ENCODE results near the gene EFNA3. TPM values are rescaled to one million over a fixed set of nuclear protein-coding genes. Genes with fewer than 3 reads are reported as not detected.
A peak's percentile ranks its signal among the peaks of the same experiment; 100 is the strongest.

Gene EFNA3
- total RNA-seq, 1 donor, result 1.4 TPM

- Histone ChIP-seq H3K27ac (ENCODE audit: low read depth, low read length) (peak overlapping the region; percentile 58), H2AFZ (ENCODE audit: low read length) (peak overlapping the region; percentile 66)
- peak; percentile 98 for DNase-seq (ENCODE audit: insufficient read length, low spot score, missing footprints)
These were observed 26.7 kb upstream of the EFNA3 start for GRCh38 chr1:155051777-155052398.

GRCh38 chr1:155052439-155053395 is 25.9 kb upstream of the EFNA3 start:
- H3K27ac ChIP-seq (ENCODE audit: low read depth, low read length), result no peak overlapping the region

More at GRCh38 chr1:155051777-155052398, 26.7 kb upstream of the EFNA3 start:
- TF ChIP-seq CTCF (IDR thresholded peaks at IDR 0.05; ENCODE audit: extremely low read depth, low read depth, low read length), result no peak
- no peaks in the 10 kb centered on the region for H3K27me3 ChIP-seq (ENCODE audit: insufficient read depth, low read length)
- peak overlapping the region; percentile 98 for H3K4me2 ChIP-seq (ENCODE audit: insufficient read depth, low read length)
- H3K4me3 ChIP-seq (ENCODE audit: insufficient read depth, low read length), result peak overlapping the region; percentile 85
- no peaks in the 10 kb centered on the region for H3K9me3 ChIP-seq (ENCODE audit: low read depth, low read length)
- peaks cover 16% of the 10 kb centered on the region for H3K79me2 ChIP-seq (ENCODE audit: insufficient read depth, low read length)
- peaks cover 5% of the 10 kb centered on the region for H4K20me1 ChIP-seq (ENCODE audit: insufficient read depth, low read length)
- H3K4me1 ChIP-seq (ENCODE audit: insufficient read depth, low read length), result peaks cover 21% of the 10 kb centered on the region
- H3K36me3 ChIP-seq (ENCODE audit: insufficient read depth, low read length), result peaks cover 16% of the 10 kb centered on the region

GRCh38 chr1:155053531-155054105 is 25.0 kb upstream of the EFNA3 start:
- Histone ChIP-seq H3K4me3 (ENCODE audit: insufficient read depth, low read length) (no peak overlapping the region), H3K4me1 (ENCODE audit: insufficient read depth, low read length) (peaks cover 21% of the 10 kb centered on the region), H2AFZ (ENCODE audit: low read length) (no peak overlapping the region), H3K27me3 (ENCODE audit: insufficient read depth, low read length) (no peaks in the 10 kb centered on the region), H3K9me3 (ENCODE audit: low read depth, low read length) (no peaks in the 10 kb centered on the region), H3K4me2 (ENCODE audit: insufficient read depth, low read length) (no peak overlapping the region), H3K79me2 (ENCODE audit: insufficient read depth, low read length) (peaks cover 16% of the 10 kb centered on the region), H3K36me3 (ENCODE audit: insufficient read depth, low read length) (peaks cover 32% of the 10 kb centered on the region), H4K20me1 (ENCODE audit: insufficient read depth, low read length) (peaks cover 5% of the 10 kb centered on the region), H3K27ac (ENCODE audit: low read depth, low read length) (no peak overlapping the region)
- DNase-seq (ENCODE audit: insufficient read length, low spot score, missing footprints), result no peak
- TF ChIP-seq CTCF (IDR thresholded peaks at IDR 0.05; ENCODE audit: extremely low read depth, low read depth, low read length), result no peak

More at GRCh38 chr1:155052439-155053395, 25.9 kb upstream of the EFNA3 start:
- no peak for DNase-seq (ENCODE audit: insufficient read length, low spot score, missing footprints)
- Histone ChIP-seq H3K79me2 (ENCODE audit: insufficient read depth, low read length) (peaks cover 16% of the 10 kb centered on the region), H3K27me3 (ENCODE audit: insufficient read depth, low read length) (no peaks in the 10 kb centered on the region), H3K9me3 (ENCODE audit: low read depth, low read length) (no peaks in the 10 kb centered on the region), H3K4me1 (ENCODE audit: insufficient read depth, low read length) (peaks cover 21% of the 10 kb centered on the region), H3K4me3 (ENCODE audit: insufficient read depth, low read length) (peak overlapping the region; percentile 85), H4K20me1 (ENCODE audit: insufficient read depth, low read length) (peaks cover 5% of the 10 kb centered on the region), H3K4me2 (ENCODE audit: insufficient read depth, low read length) (peak overlapping the region; percentile 98), H2AFZ (ENCODE audit: low read length) (no peak overlapping the region), H3K36me3 (ENCODE audit: insufficient read depth, low read length) (peaks cover 24% of the 10 kb centered on the region)
- TF ChIP-seq CTCF (IDR thresholded peaks at IDR 0.05; ENCODE audit: extremely low read depth, low read depth, low read length), result peak; percentile 24

Data from osteoblast (primary cell).